Nephron (organoid): ENCODE measurements around the gene NIPAL4.

Source experiments
- H3K27ac Mint-ChIP-seq, 3 experiments: 2 replicates each; pipeline ENCODE4 v1.8.0; 2020; ENCODE audit warnings: mixed read lengths in 3 of 3, mild to moderate bottlenecking in 2 of 3, moderate library complexity in 1 of 3
- H3K27me3 Mint-ChIP-seq: 2 replicates; pipeline ENCODE4 v1.8.0; 2021; ENCODE audit warnings: low read depth, mild to moderate bottlenecking, moderate library complexity, mixed read lengths
- H3K36me3 Mint-ChIP-seq: 2 replicates; pipeline ENCODE4 v1.8.0; 2020; ENCODE audit warnings: low read depth, mixed read lengths
- H3K4me1 Mint-ChIP-seq: 2 replicates; pipeline ENCODE4 v1.8.0; 2020; ENCODE audit warnings: mixed read lengths
- H3K4me3 Mint-ChIP-seq, 3 experiments: 2 replicates each; pipeline ENCODE4 v1.8.0; 2020; ENCODE audit warnings: mild to moderate bottlenecking in 3 of 3, mixed read lengths in 3 of 3, moderate library complexity in 2 of 3
- H3K9me3 Mint-ChIP-seq: 2 replicates; pipeline ENCODE4 v1.8.0; 2020; ENCODE audit warnings: mixed read lengths
- TF ChIP-seq, protein P1 (sequence below), 3 experiments: fragments of 200-600 bp; sonication (generic); IDR thresholded peaks; one replicate each; pipeline ENCODE4 v1.5.0; 2021; ENCODE audit warnings: antibody characterized with exemption in 3 of 3; ENCODE audit not compliant: unreplicated experiment in 3 of 3

NIPAL4 gene

DNA sequence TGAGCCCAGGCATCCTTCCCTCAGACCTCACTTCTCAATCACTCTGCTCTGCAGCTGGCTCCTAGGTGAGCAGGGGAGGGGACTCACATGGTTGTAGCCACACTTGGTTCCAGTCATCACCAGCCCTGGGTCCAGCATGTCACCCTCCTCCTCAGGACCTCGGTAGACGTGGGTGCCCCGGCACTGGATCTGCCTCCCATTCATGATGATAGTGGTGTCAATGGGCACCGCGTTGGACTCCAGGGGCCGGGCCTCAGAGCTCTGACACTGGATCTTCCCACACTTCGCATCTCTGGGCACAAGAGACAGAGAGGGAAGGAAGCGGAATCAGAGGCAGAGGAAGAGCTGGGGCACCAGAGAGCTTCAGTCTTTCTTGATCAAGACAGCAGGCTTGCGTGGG lies 32.9 kb downstream of the NIPAL4 start:
- no peak overlapping the region for H3K27ac Mint-ChIP-seq
- TF ChIP-seq, protein P1, sequence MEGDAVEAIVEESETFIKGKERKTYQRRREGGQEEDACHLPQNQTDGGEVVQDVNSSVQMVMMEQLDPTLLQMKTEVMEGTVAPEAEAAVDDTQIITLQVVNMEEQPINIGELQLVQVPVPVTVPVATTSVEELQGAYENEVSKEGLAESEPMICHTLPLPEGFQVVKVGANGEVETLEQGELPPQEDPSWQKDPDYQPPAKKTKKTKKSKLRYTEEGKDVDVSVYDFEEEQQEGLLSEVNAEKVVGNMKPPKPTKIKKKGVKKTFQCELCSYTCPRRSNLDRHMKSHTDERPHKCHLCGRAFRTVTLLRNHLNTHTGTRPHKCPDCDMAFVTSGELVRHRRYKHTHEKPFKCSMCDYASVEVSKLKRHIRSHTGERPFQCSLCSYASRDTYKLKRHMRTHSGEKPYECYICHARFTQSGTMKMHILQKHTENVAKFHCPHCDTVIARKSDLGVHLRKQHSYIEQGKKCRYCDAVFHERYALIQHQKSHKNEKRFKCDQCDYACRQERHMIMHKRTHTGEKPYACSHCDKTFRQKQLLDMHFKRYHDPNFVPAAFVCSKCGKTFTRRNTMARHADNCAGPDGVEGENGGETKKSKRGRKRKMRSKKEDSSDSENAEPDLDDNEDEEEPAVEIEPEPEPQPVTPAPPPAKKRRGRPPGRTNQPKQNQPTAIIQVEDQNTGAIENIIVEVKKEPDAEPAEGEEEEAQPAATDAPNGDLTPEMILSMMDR (IDR thresholded peaks at IDR 0.05; ENCODE audit: unreplicated experiment in 3 of 3), result no peak
- H3K9me3 Mint-ChIP-seq, result no peaks in the 10 kb centered on the region
- H3K4me3 Mint-ChIP-seq, result no peak overlapping the region
- H3K36me3 Mint-ChIP-seq, result peaks cover 30% of the 10 kb centered on the region
- H3K4me1 Mint-ChIP-seq, result peaks cover 6% of the 10 kb centered on the region
- H3K27me3 Mint-ChIP-seq, result no peaks in the 10 kb centered on the region

DNA sequence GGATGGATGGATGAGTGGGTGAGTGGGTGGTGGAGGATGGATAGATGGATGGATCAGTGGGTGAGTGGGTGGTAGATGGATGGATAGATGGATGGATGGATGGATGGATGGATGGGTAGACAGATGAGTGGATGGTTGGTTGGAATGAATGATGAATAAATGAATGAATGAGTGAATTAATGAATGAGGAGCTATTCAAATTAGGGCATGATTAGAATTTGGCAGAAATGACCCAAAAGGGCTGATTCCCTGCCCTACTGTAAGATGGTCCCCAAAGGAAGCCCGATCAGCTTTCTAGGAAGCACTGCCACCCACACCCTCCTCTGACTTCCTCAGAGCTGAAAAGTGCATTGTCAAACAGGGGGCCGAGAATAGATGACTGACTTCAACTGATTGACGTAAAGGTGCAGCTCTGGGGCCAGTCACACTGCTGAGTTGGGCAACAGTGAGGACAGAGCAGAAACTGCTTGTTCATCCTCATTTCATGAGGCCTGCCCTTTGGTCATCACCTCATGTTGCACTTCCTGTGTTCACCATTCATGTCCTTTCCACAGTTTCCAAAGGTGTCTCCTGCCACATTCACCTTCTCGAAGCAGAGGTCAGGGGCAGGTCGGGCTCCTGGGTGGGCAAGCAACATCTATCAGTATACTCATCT lies 34.3 kb downstream of the NIPAL4 start:
- H3K36me3 Mint-ChIP-seq, result peaks cover 25% of the 10 kb centered on the region
- no peak overlapping the region for H3K4me3 Mint-ChIP-seq
- TF ChIP-seq, protein P1 (IDR thresholded peaks at IDR 0.05; ENCODE audit: unreplicated experiment in 3 of 3), result no peak
- H3K27me3 Mint-ChIP-seq, result no peaks in the 10 kb centered on the region
- H3K9me3 Mint-ChIP-seq, result no peaks in the 10 kb centered on the region
- peaks cover 6% of the 10 kb centered on the region for H3K4me1 Mint-ChIP-seq
- H3K27ac Mint-ChIP-seq, result no peak overlapping the region

DNA sequence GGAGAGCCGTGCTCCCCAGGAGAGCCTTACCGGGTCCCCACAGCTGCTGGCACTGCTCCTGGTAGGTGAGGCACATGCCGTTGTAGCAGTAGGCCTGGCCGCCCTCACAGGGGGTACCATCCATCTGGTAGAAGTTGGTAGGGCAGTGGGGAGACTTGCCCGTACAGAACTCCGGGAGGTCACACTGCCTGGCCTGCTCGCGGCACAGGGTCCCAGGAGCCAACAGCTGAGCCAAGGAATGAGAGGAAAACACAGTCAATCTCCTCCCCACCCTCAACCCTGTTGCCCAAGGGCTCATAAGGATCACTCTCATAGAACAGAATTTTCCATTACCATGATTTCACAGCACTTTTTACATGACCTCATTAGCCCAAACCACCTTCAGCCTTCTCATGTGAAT lies 36.9 kb downstream of the NIPAL4 start:
- Mint-ChIP-seq H3K4me1 (peaks cover 17% of the 10 kb centered on the region), H3K27me3 (no peaks in the 10 kb centered on the region), H3K36me3 (peaks cover 28% of the 10 kb centered on the region), H3K27ac (no peak overlapping the region), H3K9me3 (no peaks in the 10 kb centered on the region), H3K4me3 (no peak overlapping the region)
- TF ChIP-seq, protein P1 (IDR thresholded peaks at IDR 0.05; ENCODE audit: unreplicated experiment in 3 of 3), result no peak

DNA sequence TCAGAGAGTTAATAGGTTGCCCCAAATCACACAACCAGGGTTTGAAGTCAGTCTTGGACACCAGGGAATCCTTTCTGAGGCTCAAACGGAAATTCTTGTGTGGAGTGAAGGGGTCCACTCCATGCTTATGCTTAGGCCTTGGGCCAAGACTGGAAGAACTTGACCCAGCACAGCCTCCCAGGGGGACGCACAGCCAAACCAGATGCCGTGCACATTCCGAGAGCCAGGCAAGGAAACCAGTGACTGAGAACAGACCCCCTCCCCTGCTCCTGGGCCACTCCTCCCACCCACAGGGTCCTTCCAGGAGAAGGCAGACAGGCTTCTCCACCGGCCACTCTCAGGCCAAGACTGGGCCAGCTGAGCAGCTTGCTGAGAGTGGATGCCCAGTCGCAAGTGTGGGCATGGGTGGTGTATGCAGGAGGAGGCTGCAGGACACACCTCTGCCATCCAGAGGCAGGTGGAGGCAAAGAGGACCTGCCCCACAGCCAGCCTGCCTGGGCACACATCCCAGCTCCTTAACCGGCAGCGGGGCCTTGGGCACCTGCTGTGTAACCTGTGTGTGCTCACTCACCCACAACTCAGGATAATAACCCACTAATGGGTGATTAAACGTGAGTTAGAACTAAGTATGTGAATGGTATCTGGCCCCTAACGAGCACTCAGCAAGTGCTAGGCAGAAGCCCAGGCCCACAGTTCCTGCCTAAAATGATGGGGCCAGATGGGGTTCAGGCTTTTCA lies 38.0 kb downstream of the NIPAL4 start:
- peaks cover 23% of the 10 kb centered on the region for H3K4me1 Mint-ChIP-seq
- H3K4me3 Mint-ChIP-seq, result no peak overlapping the region
- H3K27me3 Mint-ChIP-seq, result peaks cover 1% of the 10 kb centered on the region
- TF ChIP-seq, protein P1 (IDR thresholded peaks at IDR 0.05; ENCODE audit: unreplicated experiment in 3 of 3), result no peak
- H3K27ac Mint-ChIP-seq, result no peak overlapping the region
- H3K9me3 Mint-ChIP-seq, result no peaks in the 10 kb centered on the region
- peaks cover 36% of the 10 kb centered on the region for H3K36me3 Mint-ChIP-seq

DNA sequence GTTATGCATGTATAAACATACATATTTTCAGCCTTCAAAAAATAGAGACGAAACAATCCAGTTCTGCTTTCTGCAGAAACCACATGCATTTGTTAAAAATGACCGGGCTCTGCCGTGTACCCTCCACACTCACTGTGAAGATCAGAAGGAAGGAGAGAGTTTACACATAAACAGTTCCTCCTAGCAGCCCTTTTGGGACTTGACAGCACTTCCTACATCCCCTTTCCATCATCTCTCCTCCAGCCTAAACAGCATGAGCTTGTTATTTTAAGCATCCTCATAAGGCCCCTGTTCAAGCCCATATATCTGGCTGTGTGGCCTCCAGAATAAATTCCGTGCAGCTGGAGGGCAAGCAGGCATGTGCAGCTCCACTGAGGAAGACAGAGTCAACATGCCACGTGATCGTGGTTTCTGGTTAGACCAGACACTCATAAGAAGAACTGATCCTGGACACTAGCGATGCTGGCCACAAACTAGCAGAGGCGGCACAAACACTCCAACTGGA lies 42.2 kb downstream of the NIPAL4 start:
- Mint-ChIP-seq H3K9me3 (no peaks in the 10 kb centered on the region), H3K27ac (peak overlapping the region in 1 of 3 experiments; percentile 24), H3K36me3 (peaks cover 50% of the 10 kb centered on the region), H3K27me3 (peaks cover 3% of the 10 kb centered on the region), H3K4me1 (peaks cover 34% of the 10 kb centered on the region), H3K4me3 (no peak overlapping the region)
- TF ChIP-seq, protein P1 (IDR thresholded peaks at IDR 0.05; ENCODE audit: unreplicated experiment in 3 of 3), result no peak
